ENCODE data around the gene CT45A2. TPM values are rescaled to one million over a fixed set of nuclear protein-coding genes. Genes with fewer than 3 reads are reported as not detected.

Gene CT45A2, protein sequence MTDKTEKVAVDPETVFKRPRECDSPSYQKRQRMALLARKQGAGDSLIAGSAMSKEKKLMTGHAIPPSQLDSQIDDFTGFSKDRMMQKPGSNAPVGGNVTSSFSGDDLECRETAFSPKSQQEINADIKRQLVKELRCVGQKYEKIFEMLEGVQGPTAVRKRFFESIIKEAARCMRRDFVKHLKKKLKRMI
- not detected in 2 replicates for total RNA-seq

DNA sequence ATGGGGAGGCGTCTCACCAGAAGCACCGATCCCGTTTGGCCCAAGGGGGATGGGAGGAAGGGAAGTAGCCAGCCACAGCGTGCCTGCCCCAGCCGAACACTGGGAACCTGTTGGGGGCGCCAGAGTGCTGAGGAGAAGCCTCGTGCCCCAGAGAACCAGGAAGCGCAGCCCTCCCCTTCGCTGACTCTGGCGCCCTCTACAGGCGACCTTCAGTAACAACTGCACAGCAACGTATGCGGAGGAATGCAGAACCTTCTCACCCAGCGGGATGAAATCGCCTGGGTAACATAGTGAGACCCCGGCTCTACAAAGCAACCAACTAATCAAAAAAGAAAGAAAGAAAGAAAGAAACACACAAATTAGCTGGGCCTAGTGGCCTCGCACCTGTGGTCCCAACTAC lies at the start of gene CT45A2:
Gene CT45A2, minus strand, starts transcription at position 101 of the 400 bp plus-strand sequence. CDS start 3,747 bp downstream, outside the sequence.

DNA sequence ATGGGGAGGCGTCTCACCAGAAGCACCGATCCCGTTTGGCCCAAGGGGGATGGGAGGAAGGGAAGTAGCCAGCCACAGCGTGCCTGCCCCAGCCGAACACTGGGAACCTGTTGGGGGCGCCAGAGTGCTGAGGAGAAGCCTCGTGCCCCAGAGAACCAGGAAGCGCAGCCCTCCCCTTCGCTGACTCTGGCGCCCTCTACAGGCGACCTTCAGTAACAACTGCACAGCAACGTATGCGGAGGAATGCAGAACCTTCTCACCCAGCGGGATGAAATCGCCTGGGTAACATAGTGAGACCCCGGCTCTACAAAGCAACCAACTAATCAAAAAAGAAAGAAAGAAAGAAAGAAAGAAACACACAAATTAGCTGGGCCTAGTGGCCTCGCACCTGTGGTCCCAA lies 34.6 kb upstream of the CT45A2 start, which contains the start of gene CT45A8:
Gene CT45A8, minus strand, starts transcription at position 101 of the 400 bp plus-strand sequence. CDS start 3,755 bp downstream, outside the sequence.

DNA sequence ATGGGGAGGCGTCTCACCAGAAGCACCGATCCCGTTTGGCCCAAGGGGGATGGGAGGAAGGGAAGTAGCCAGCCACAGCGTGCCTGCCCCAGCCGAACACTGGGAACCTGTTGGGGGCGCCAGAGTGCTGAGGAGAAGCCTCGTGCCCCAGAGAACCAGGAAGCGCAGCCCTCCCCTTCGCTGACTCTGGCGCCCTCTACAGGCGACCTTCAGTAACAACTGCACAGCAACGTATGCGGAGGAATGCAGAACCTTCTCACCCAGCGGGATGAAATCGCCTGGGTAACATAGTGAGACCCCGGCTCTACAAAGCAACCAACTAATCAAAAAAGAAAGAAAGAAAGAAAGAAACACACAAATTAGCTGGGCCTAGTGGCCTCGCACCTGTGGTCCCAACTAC lies 17.4 kb upstream of the CT45A2 start, which contains the start of gene CT45A7:
Gene CT45A7, minus strand, starts transcription at position 101 of the 400 bp plus-strand sequence. CDS start 3,747 bp downstream, outside the sequence.

DNA sequence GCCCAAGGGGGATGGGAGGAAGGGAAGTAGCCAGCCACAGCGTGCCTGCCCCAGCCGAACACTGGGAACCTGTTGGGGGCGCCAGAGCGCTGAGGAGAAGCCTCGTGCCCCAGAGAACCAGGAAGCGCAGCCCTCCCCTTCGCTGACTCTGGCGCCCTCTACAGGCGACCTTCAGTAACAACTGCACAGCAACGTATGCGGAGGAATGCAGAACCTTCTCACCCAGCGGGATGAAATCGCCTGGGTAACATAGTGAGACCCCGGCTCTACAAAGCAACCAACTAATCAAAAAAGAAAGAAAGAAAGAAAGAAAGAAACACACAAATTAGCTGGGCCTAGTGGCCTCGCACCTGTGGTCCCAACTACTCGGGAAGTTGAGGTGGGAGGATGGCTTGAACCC lies 17.1 kb downstream of the CT45A2 start, which contains the start of gene CT45A6:
Gene CT45A6, minus strand, starts transcription at position 101 of the 400 bp plus-strand sequence. CDS start 3,794 bp downstream, outside the sequence.

DNA sequence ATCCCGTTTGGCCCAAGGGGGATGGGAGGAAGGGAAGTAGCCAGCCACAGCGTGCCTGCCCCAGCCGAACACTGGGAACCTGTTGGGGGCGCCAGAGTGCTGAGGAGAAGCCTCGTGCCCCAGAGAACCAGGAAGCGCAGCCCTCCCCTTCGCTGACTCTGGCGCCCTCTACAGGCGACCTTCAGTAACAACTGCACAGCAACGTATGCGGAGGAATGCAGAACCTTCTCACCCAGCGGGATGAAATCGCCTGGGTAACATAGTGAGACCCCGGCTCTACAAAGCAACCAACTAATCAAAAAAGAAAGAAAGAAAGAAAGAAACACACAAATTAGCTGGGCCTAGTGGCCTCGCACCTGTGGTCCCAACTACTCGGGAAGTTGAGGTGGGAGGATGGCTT lies 34.4 kb downstream of the CT45A2 start, which contains the start of gene CT45A5:
Gene CT45A5, minus strand, starts transcription at position 101 of the 400 bp plus-strand sequence. CDS start 3,774 bp downstream, outside the sequence.

DNA sequence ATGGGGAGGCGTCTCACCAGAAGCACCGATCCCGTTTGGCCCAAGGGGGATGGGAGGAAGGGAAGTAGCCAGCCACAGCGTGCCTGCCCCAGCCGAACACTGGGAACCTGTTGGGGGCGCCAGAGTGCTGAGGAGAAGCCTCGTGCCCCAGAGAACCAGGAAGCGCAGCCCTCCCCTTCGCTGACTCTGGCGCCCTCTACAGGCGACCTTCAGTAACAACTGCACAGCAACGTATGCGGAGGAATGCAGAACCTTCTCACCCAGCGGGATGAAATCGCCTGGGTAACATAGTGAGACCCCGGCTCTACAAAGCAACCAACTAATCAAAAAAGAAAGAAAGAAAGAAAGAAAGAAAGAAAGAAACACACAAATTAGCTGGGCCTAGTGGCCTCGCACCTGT lies 51.7 kb downstream of the CT45A2 start, which contains the start of gene CT45A3:
Gene CT45A3, minus strand, starts transcription at position 101 of the 400 bp plus-strand sequence. CDS start 3,747 bp downstream, outside the sequence.

Other genes with a start within 250 kb of the CT45A2 start
- not detected in 2 replicates for gene CT45A1, start 106.4 kb downstream of the CT45A2 start, total RNA-seq
- not detected in 2 replicates for gene CT45A3, start 51.8 kb downstream of the CT45A2 start, total RNA-seq
- gene CT45A5, start 34.5 kb downstream of the CT45A2 start, total RNA-seq: not detected in 2 replicates
- not detected in 2 replicates for gene CT45A6, start 17.2 kb downstream of the CT45A2 start, total RNA-seq
- gene CT45A7, start 17.3 kb upstream of the CT45A2 start, total RNA-seq: not detected in 2 replicates
- gene CT45A8, start 34.5 kb upstream of the CT45A2 start, total RNA-seq: not detected in 2 replicates
- gene CT45A9, start 51.8 kb upstream of the CT45A2 start, total RNA-seq: not detected in 2 replicates
- gene CT45A10, start 73.4 kb upstream of the CT45A2 start, total RNA-seq: not detected in 2 replicates
- not detected in 2 replicates for gene SAGE1, start 73.7 kb upstream of the CT45A2 start, total RNA-seq
- gene MMGT1, start 154.0 kb upstream of the CT45A2 start, total RNA-seq: 9.4 and 13.9 TPM in 2 replicates
- gene SLC9A6, start 165.4 kb upstream of the CT45A2 start, total RNA-seq: 15.2 and 19.6 TPM in 2 replicates

All from tracheal epithelial cell (primary cell).